ENCODE measurements around the gene TOR1A. TPM values are rescaled to one million over a fixed set of nuclear protein-coding genes. Genes with fewer than 3 reads are reported as not detected.
A peak's percentile ranks its signal among the peaks of the same experiment; 100 is the strongest.
"Not testable (repeated sequence)": the region's sequence is repeated elsewhere in the genome, so short reads cannot be mapped to it uniquely, and the experiment has no call there.

The TOR1A gene
- polyA plus RNA-seq, 6 donors from 2014 or later: 47.1 to 70.0 (median 62.7) TPM

- Mint-ChIP-seq H3K9me3 (no peaks in the 10 kb centered on the region), H3K4me3 (peak overlapping the region; percentile 90 to 98 (median 95)), H3K27me3 (no peaks in the 10 kb centered on the region), H3K27ac (peak overlapping the region in 5 of 6 donors; percentile 60 to 90 (median 67)), H3K4me1 (peaks cover 14 to 33% (median 15%) of the 10 kb centered on the region in 3 donors), H3K36me3 (peaks cover 5 to 7% of the 10 kb centered on the region in 2 donors)
- DNase-seq (no peak), ATAC-seq (ENCODE audit: low read depth in 2 of 2) (no peak)
Measured at GRCh38 chr9:129803676-129804060, 20.3 kb downstream of the TOR1A start.

DNA sequence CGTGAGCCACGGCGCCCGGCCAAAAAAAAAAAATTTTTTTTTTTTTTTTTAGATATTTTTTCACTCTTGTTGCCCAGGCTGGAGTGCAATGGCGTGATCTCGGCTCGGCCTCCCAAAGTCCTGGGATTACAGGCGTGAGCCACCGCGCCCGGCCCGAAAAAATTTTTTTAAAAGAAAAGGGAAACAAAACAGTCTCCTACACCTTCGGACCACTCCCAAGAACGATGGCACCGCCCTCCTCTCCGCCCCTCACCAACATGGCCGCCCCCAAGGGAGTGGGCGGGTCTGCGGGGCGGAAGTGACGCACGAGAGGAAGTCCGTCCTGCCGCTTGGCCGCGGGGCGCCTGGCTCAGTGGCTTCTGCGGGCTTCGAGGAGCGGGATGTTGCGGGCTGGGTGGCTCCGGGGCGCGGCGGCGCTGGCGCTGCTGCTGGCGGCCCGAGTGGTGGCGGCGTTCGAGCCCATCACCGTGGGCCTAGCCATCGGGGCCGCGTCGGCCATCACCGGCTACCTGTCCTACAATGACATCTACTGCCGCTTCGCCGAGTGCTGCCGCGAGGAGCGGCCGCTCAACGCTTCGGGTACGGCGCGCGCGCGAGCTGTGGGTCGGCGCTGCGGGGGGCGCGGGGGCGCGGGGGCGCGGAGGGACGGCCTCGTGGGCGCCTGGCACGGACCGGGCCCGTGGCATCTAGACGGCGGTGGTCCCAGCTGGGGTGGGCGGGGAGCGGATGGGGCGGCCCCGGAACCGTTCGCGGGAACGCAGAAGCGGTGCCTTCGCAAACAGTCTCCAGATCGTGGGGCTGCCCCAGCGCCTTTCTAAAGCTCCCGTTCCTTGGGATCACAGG is 20.9 kb downstream of the TOR1A start, which contains the start of gene TOR1B:
Gene TOR1B, plus strand, starts transcription at position 352 of the 843 bp plus-strand sequence. Its CDS starts 29 bp downstream, at position 381.
- Mint-ChIP-seq H3K4me1 (peaks cover 14 to 33% (median 15%) of the 10 kb centered on the region in 3 donors), H3K27me3 (no peaks in the 10 kb centered on the region), H3K4me3 (peak within 1 kb of the TSS; percentile 90 to 98 (median 95)), H3K36me3 (peaks cover 5 to 7% of the 10 kb centered on the region in 2 donors), H3K27ac (peak within 1 kb of the TSS; percentile 90 to 98 (median 97)), H3K9me3 (no peaks in the 10 kb centered on the region)
- ATAC-seq (ENCODE audit: low read depth in 2 of 2): peak; percentile 95 to 96
- DNase-seq: peak; percentile 98

- H3K27ac Mint-ChIP-seq: peak overlapping the region in 3 of 6 donors; percentile 28 to 85 (median 70)
- peak overlapping the region in 6 of 8 donors; percentile 60 to 97 (median 71) for H3K4me3 Mint-ChIP-seq
- H3K27me3 Mint-ChIP-seq: no peaks in the 10 kb centered on the region
- DNase-seq (no peak), ATAC-seq (ENCODE audit: low read depth in 2 of 2) (no peak)
- H3K36me3 Mint-ChIP-seq: peaks cover 0 to 7% of the 10 kb centered on the region in 2 donors
- peaks cover 14 to 26% (median 15%) of the 10 kb centered on the region in 3 donors for H3K4me1 Mint-ChIP-seq
- no peaks in the 10 kb centered on the region for H3K9me3 Mint-ChIP-seq
Measured at GRCh38 chr9:129801504-129801903, 22.4 kb downstream of the TOR1A start.

DNA sequence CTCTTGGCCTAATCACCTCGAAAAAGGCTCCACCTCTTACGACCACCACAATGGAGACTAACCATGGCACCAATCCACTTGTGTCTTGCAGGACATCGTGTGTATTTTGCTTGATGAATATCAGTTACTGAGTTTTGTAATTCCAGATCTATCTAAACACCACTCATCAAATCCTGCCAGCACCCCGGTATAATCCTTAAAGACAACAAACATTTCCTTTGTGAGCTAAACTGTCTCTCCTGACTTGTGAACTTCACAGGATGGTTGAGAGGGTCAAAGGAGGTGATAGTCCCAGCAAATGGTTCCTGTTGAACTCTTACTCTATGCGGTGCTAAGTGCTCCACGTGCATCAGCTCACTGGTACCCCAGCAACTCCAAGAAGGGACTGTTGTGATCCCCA is 25.0 kb downstream of the TOR1A start:
- peak overlapping the region in 2 of 6 donors; percentile 47 to 59 for H3K27ac Mint-ChIP-seq

DNA sequence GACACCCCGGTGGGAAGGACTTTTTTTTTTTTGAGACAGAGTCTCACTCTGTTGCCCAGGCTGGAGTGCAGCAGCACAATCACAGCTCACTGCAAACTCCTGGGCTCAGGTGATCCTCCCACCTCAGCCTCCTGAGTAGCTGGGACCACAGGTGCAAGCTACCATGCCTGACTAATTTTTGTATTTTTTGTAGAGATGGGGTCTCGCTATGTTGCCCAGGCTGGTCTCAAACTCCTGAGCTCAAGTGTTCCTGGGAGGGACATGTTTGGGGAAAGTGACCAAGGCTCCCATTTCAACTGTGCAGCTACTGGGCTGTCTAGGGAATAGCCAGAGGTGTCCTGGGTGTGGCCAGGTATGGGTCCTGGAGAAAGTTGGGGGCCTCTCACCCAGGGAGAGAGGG is 27.9 kb downstream of the TOR1A start:
- peaks cover 0 to 27% (median 13%) of the 10 kb centered on the region in 3 donors for H3K27me3 Mint-ChIP-seq
- not testable (repeated sequence) for H3K9me3 Mint-ChIP-seq; H3K4me1 Mint-ChIP-seq; H3K4me3 Mint-ChIP-seq; ATAC-seq (ENCODE audit: low read depth in 2 of 2); H3K36me3 Mint-ChIP-seq; DNase-seq
- H3K27ac Mint-ChIP-seq: peak overlapping the region in 2 of 6 donors; percentile 21 to 43

More for the DNA sequence above, 25.0 kb downstream of the TOR1A start:
- Mint-ChIP-seq H3K27me3 (peaks cover 0 to 15% (median 13%) of the 10 kb centered on the region in 3 donors), H3K9me3 (no peaks in the 10 kb centered on the region), H3K4me3 (no peak overlapping the region), H3K36me3 (no peaks in the 10 kb centered on the region), H3K4me1 (peaks cover 2 to 11% (median 4%) of the 10 kb centered on the region in 3 donors)
- ATAC-seq (ENCODE audit: low read depth in 2 of 2) (no peak), DNase-seq (no peak)

- no peak overlapping the region for H3K4me3 Mint-ChIP-seq
- H3K9me3 Mint-ChIP-seq: no peaks in the 10 kb centered on the region
- ATAC-seq (ENCODE audit: low read depth in 2 of 2): no peak
- peaks cover 0 to 8% (median 0%) of the 10 kb centered on the region in 3 donors for H3K4me1 Mint-ChIP-seq
- no peaks in the 10 kb centered on the region for H3K36me3 Mint-ChIP-seq
- no peak overlapping the region for H3K27ac Mint-ChIP-seq
- DNase-seq: no peak
- peaks cover 7 to 32% (median 13%) of the 10 kb centered on the region in 3 donors for H3K27me3 Mint-ChIP-seq
Measured at GRCh38 chr9:129794549-129794948, 29.4 kb downstream of the TOR1A start.

DNA sequence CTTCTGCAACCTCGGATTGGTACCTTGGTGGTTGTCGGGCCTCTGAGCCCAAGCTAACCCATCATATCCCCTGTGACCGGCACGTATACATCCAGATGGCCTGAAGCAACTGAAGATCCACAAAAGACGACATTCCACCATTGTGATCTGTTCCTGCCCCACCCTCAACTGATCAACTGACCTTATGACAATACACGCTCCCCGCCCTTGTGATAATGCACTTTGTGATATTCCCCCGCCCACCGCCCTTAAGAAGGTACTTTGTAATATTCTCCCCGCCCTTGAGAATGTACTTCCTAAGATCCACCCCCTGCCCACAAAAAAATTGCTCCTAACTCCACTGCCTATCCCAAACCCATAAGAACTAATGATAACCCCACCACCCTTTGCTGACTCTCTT is 37.5 kb downstream of the TOR1A start:
- Mint-ChIP-seq H3K9me3 (no peaks in the 10 kb centered on the region), H3K36me3 (no peaks in the 10 kb centered on the region), H3K27me3 (peaks cover 18 to 52% (median 38%) of the 10 kb centered on the region in 3 donors), H3K4me1 (peaks cover 4 to 13% (median 9%) of the 10 kb centered on the region in 3 donors), H3K27ac (no peak overlapping the region), H3K4me3 (peak overlapping the region in 1 of 8 donors; percentile 70)
- no peak for ATAC-seq (ENCODE audit: low read depth in 2 of 2)
- DNase-seq: no peak

DNA sequence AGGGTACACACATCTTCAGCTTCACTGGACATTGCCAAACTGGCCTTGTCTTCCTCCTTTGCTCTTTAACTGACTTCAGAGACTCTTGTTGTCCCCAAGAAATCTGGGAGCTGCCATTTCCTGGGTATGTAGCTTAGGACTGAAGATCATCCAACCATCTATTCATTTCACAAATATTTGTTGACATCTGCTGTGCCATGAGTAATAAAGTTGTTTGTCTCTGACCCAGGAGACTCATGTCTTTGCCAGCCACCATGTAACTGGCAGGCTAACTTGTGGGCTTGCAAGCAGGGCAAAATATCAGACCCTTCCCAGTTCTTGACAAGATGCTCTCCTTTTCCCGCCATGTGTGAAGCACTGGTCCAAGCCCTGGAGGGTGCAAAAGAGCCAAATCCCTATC is 38.1 kb downstream of the TOR1A start:
- no peaks in the 10 kb centered on the region for H3K36me3 Mint-ChIP-seq
- H3K27me3 Mint-ChIP-seq: peaks cover 18 to 52% (median 38%) of the 10 kb centered on the region in 3 donors
- no peak overlapping the region for H3K27ac Mint-ChIP-seq
- peaks cover 4 to 13% (median 9%) of the 10 kb centered on the region in 3 donors for H3K4me1 Mint-ChIP-seq
- H3K4me3 Mint-ChIP-seq: no peak overlapping the region
- ATAC-seq (ENCODE audit: low read depth in 2 of 2) (no peak), DNase-seq (no peak)
- no peaks in the 10 kb centered on the region for H3K9me3 Mint-ChIP-seq

GRCh38 chr9:129784970-129785369 is 39.0 kb downstream of the TOR1A start:
- ATAC-seq (ENCODE audit: low read depth in 2 of 2); H3K27ac Mint-ChIP-seq; H3K4me3 Mint-ChIP-seq: not testable (repeated sequence)

DNA sequence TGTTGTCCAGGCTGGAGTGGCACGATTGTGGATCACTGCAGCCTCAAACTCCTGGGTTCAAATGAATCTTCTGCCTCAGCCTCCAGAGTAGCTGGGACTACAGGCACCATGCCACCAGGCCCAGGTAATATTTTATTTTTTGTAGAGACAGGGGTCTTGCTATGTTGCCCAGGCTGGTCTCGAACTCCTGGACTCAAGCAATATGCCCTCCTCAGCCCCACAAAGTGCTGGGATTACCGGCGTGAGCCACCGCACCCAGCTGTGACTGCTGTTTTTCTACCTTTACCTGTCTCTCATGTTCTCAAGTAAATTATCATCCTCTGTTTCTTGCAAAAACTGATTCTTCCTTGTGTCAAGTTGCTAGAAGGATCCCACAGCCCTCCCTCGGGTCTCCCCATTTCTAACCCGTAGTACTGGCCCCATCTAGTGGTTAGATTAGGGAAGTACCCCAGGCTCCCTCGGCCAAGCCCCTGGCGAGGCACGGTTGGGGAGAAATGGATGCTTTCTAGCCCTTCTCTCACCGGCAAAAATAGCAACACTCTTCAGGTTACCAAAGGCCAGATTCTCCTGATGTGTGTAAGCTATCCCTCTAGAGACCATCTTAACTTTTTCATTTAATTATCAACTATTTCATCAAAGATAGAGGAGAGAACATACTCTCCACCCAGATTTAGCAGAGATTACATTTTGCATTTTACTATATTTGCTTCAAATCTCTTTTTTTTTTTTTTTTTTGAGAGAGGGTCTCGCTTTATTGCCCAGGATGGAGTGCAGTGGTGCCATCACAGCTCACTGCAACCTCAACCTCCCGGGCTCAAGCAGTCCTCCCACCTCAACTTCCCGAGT is 40.2 kb downstream of the TOR1A start:
- peak; percentile 86 to 98 for ATAC-seq (ENCODE audit: low read depth in 2 of 2)
- peak overlapping the region in 1 of 6 donors; percentile 28 for H3K27ac Mint-ChIP-seq
- H3K4me3 Mint-ChIP-seq: no peak overlapping the region

More at GRCh38 chr9:129784970-129785369, 39.0 kb downstream of the TOR1A start:
- H3K27me3 Mint-ChIP-seq: peaks cover 12 to 48% (median 38%) of the 10 kb centered on the region in 3 donors
- not testable (repeated sequence) for H3K9me3 Mint-ChIP-seq, H3K36me3 Mint-ChIP-seq, H3K4me1 Mint-ChIP-seq, DNase-seq

DNA sequence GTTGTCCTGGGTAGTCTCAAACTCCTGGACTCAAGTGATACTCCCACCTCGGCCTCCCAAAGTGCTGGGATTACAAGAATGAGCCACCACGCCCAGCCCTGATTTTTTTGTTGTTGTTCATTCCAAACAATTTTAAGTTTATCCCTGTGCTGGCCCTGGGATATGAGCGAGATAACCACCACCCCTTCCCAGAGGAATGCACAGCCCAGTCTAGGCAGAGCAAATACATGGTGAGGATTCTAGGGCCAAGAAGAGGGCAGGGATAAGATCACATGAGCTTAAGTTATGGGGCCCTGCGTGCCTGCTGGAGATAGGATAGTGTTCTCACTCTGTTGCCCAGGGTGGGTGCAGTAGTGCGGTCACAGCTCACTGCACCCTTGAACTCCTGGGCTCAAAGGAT is 42.0 kb downstream of the TOR1A start:
- H3K27ac Mint-ChIP-seq: no peak overlapping the region
- peaks cover 0 to 1% (median 0%) of the 10 kb centered on the region in 7 donors for H3K9me3 Mint-ChIP-seq
- H3K4me1 Mint-ChIP-seq: peaks cover 8 to 17% (median 11%) of the 10 kb centered on the region in 3 donors
- no peak for DNase-seq
- no peak for ATAC-seq (ENCODE audit: low read depth in 2 of 2)
- H3K27me3 Mint-ChIP-seq: peaks cover 11 to 54% (median 38%) of the 10 kb centered on the region in 3 donors
- no peaks in the 10 kb centered on the region for H3K36me3 Mint-ChIP-seq
- H3K4me3 Mint-ChIP-seq: no peak overlapping the region

More for the DNA sequence above, 40.2 kb downstream of the TOR1A start:
- peaks cover 11 to 54% (median 43%) of the 10 kb centered on the region in 3 donors for H3K27me3 Mint-ChIP-seq
- peaks cover 4 to 9% (median 5%) of the 10 kb centered on the region in 3 donors for H3K4me1 Mint-ChIP-seq
- no peaks in the 10 kb centered on the region for H3K9me3 Mint-ChIP-seq
- peak; percentile 65 for DNase-seq
- H3K36me3 Mint-ChIP-seq: no peaks in the 10 kb centered on the region

DNA sequence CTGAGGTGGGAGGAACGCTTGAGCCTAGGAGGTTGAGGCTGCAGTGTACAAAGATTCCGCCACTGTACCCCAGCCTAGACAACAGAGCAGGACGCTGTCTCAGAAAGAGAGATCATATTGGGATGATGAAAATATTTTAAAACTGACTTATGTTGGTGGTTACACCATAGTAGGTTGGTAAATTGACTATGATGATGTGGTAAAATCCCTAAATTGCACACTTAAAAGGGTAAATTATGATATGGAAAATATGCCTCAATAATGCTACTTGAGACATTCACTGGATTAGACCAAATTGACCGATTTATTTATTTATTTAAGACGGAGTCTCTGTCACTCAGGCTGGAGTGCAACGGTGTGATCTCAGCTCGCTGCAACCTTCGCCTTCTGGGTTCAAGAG is 42.8 kb downstream of the TOR1A start:
- DNase-seq (no peak), ATAC-seq (ENCODE audit: low read depth in 2 of 2) (no peak)
- peaks cover 10 to 54% (median 38%) of the 10 kb centered on the region in 3 donors for H3K27me3 Mint-ChIP-seq
- H3K4me1 Mint-ChIP-seq: peaks cover 8 to 19% (median 11%) of the 10 kb centered on the region in 3 donors
- no peak overlapping the region for H3K27ac Mint-ChIP-seq
- H3K4me3 Mint-ChIP-seq: no peak overlapping the region
- H3K36me3 Mint-ChIP-seq: no peaks in the 10 kb centered on the region
- H3K9me3 Mint-ChIP-seq: peaks cover 0 to 1% (median 0%) of the 10 kb centered on the region in 7 donors

Data from naive B cell (primary cell).